HG02973 (cell line): ENCODE measurements around the gene BMP6.

ENCODE experiments used
- ATAC-seq: cut with Tn5 transposase; IDR thresholded peaks from one replicate; pipeline ENCODE4 v1.9.1; 2021; ENCODE audit warnings: moderate library complexity; ENCODE audit not compliant: unreplicated experiment

Gene BMP6

GRCh38 chr6:7719364-7719850 lies 6.5 kb upstream of the BMP6 start:
- ATAC-seq = no peak

- no peak for ATAC-seq
Measured at GRCh38 chr6:7720346-7720745, 5.6 kb upstream of the BMP6 start.

DNA sequence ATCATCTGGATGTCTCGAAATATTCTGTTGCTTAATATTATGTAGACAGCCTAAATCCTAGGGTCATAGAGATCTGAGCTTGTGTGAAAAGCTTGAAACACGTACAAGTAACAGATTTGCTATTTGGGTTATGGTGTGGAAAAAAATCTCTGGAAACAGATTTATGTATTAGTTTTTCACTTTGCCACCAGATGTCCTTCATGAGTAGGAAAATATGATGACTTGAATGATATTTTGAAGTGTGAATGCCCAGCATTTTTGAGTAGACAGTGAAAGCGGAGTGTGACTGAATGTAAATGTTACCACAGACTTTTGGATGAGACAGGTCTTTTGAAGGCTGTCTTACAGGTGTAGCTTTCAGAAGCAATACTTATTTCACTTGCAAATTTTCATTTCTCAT lies 4.2 kb upstream of the BMP6 start:
- ATAC-seq = no peak

GRCh38 chr6:7723041-7723447 lies 2.9 kb upstream of the BMP6 start:
- no peak for ATAC-seq

DNA sequence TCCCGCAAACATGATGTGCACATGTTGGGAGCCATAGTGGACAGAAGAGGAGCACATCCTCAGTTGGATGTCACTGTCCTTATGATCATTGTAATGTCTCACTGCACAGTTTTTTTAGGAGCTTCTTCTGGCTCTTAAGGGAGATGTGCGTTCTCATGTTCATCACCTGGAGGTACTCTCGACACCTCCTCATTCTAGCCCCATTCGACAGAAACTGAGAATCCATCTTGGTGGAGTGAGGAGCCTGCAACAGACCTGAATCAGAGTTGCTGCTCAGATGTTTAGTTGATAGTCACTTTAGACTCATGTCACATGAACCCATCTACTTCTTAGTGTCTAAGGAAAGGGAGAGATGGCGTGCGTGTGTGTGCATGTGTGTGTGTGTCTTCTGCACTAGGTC lies 2.3 kb upstream of the BMP6 start:
- no peak for ATAC-seq

DNA sequence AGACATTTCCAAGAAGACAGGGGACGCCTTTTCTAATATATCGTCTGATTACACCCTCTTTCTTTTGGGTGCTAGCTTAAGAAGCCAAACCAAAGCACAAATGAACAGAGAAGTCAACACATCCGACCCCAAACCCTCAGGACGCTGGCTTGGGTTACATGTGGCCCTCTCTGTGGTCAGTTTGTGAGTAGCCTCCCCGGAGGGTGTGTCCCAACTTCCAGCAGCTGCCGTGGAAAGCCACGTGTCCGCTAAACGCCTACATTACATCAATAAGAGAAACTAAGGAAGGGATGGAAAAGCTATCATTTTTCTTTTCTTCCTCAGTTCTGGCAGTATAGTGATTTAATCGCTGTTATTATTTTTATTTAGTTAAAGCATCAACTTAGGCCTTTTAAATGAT lies 487 bp upstream of the BMP6 start:
- no peak for ATAC-seq

DNA sequence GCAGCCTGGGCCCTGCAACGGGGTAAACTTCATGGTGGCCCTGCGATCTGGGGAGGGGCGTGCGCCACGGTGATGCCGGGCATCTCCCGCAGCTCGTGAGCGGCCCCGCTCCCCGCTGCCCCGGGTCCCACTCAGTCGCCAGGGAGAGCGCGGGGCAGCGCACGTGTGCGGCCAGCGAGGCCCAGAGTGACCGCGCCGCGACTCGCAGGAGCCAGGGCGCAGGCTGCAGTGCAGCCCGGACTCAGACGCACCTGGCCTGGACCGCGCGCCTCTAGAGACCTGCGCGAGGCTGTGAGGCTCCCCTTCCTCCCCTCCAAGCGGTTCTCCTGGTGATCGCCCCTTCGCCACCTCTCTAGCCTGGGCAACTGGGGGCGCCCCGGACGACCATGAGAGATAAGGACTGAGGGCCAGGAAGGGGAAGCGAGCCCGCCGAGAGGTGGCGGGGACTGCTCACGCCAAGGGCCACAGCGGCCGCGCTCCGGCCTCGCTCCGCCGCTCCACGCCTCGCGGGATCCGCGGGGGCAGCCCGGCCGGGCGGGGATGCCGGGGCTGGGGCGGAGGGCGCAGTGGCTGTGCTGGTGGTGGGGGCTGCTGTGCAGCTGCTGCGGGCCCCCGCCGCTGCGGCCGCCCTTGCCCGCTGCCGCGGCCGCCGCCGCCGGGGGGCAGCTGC lies 652 bp downstream of the BMP6 start:
- no peak for ATAC-seq

GRCh38 chr6:7727086-7727945 lies 1.4 kb downstream of the BMP6 start:
- no peak for ATAC-seq

DNA sequence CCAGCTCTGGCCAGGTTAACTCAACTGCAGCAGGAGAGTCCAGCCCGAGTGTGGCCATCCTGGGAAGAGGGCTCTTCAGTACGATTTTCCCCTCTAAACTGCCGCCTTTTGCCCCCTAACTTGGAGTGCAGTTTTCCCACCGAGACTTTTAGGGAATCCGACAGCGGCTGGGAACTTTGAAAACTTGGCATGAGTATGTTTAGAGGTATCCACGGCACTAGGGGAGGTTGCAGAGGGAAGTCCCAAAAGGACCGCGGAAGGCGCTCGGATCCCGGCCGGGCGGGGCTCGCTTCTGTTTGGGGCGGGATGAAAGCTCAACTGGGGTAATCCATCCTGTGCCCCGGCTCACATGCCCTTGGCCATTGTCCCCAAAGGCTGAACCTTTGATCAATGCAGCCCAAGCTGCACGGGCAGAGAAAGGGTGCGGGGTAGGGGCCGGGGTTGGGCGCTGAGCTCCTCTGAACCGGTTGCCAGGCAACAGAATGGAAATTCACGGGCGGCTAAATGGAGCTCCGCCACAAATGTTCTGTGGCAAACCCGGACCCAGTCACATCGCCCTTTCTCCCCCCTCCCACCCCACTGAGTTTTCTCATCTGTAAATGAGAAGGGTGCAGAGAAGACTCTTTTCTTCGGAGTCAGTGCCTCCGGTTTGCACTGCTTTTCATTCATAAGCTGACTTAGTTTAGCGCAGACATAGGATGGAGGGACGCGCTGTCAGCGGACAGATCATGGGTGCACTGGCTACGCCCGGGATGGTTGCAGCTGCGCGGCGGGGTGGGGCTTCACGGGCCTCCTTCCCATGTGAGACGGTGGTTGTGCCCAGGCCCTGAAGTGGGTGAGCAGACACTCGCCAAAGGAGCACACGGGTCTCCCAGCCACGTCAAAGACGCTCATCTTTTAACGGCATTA lies 2.3 kb downstream of the BMP6 start:
- ATAC-seq = no peak

DNA sequence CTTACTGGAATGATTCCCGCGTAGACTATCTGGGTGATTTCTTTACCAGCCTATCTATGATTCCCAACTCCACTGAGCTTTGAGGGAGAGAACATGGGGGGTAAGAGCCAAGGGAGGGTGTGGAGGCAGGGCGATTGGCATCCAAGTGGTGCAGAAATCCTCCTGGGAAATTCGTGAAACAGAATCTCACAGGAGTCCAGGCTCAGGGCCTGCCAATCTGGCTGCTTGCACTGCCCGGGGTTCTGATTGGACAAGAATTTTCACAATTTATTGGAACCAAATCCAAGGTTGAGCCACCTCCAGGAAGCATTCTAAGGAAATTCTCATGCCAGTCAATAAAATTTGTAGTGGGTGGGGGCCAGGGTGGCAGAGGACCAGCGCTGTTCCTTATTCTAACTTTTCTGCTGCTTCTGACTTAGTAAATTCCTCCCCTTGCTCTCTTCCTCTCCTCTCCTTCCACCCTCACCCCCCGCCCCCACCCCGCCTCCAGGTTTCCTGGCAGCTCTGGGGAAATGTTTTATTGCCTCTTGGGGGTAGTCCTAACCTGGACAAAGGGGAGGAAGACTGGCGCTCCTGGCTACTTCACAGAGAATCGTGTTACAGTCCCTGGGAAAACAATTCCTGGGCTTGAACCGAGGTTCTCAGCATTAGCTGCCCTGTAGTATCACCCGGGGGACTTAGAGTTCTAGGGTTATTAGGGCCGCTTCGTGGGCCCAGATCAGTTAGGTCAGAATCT lies 3.1 kb downstream of the BMP6 start:
- ATAC-seq = no peak

DNA sequence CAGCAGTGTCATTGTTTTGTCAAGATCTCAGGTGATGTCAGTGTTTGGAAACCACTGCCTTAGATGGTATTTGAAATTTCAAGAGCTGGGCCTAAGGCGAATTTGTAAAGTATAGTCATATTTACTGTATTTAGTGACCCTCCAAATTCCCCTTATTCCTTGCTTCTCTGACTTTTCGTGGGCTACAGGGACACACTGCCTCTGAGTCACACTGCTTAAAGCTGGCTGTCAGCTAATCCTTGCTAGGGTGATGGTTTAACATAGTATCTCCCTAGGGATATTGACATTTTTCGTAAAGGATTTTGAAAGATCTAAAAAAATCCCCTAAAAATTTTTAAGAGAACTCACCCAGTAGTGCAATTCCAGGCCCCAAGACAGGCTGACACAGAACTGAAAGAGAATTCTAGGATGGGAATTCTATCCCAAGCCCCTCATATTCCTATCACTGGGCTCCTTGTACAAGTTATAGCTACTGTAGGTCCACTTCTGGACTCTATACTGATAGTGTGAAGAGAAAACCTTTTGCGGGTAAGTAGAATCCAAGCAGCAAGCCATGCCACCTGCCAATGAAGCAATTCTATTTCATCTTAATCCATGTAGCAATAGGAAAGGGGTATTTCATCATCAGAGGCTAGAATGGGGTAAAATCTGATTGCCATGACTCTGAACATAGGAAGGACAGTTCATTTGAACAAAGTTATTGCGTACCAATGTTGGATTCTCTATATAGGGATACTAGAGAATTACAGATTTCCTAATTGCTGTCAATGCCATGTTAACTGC lies 4.3 kb downstream of the BMP6 start:
- ATAC-seq = no peak

DNA sequence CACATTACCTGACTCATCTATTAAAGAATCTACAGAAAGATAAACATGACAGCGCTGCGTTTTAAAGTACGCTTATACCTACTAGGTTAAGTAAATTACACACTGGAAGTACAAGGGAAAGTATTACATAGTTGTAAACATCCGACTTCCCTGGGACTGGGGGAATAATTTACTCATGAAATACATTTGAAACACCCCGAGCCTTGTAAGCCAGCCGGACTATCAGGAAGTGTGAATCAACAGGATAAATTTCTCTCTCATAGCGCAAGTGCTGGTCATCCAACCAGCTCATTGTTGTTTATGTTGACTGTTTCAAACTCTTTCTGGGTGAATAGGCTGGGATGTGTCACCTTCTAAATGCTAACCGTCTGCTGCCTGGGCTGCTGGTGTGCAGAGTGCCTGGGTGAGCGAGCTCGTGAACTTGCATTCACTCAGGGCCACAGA lies 4.9 kb downstream of the BMP6 start:
- no peak for ATAC-seq

DNA sequence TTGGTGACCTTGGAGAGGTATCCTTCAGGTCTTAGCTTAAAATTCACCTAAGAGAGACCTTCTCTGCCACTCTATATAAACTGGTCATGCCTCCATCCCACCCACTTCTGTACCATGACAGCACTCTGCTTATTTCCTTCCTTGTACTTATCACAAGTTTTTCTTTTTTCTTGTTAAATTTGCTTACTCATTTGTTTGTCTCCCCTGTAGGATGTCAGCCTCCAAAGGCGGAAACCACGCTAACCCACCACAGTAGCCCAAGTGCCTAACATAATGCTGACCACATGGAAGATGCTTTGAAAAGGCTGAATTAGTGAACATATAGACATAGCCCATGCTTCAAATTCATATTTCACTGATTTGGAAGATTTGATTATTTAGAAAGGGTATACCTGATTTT lies 5.4 kb downstream of the BMP6 start:
- no peak for ATAC-seq

GRCh38 chr6:7732228-7732627 lies 6.3 kb downstream of the BMP6 start:
- no peak for ATAC-seq

GRCh38 chr6:7734707-7735383 lies 8.9 kb downstream of the BMP6 start:
- no peak for ATAC-seq

GRCh38 chr6:7737106-7737505 lies 11.2 kb downstream of the BMP6 start:
- no peak for ATAC-seq

DNA sequence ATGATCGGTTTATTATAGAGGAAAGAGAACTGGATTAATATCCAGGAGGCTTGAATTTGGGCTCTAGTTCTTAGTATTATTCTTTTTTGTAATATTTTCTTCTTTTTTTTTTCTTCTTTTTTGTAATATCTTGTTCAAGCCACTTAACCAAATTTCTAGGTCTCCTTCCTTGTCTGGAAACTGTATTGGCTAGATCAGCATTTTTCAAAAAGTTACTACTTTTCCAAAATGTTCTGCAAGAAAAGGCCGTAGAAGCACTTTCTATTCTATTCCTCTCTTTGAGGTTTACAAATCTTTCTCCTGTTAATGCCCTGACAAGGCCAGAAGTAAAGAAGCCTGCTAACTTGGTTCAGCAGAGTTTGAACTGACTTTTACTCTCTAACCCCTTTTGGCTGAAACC lies 12.0 kb downstream of the BMP6 start:
- ATAC-seq = no peak

DNA sequence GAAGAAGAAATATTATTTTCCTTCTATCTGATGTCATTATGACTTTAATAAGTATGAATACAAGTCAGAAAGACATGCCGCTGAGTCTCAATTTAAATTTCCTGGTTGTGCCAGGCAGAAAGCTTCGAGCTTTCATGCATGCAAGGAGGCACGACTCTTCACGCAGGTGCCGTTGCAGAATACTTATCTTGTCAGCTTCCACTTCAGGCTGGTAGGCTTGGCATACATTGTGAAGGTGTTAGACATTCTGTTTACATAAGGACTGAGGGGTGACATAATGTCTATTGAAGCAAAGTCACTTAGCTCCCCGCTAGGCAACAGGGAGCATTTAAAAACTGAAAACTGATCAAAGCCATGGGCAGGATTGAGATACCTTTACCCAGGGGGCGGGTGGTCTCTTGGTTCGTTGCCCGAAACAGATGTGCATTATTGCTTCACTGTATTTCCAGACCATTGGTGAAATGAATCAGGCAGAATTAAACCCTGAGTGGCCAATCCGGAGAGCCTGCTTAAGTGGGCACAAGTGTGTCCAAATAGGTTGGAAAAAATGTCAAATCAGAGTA lies 16.4 kb downstream of the BMP6 start:
- no peak for ATAC-seq

- ATAC-seq = no peak
Measured at GRCh38 chr6:7745942-7746341, 20.0 kb downstream of the BMP6 start.
